Endothelial cell (in vitro differentiated cells): ENCODE data around the gene NTMT1. TPM values are rescaled to one million over a fixed set of nuclear protein-coding genes. Genes with fewer than 3 reads are reported as not detected.

Experiments used
- DNase-seq: peaks from one replicate; pipeline ENCODE4 v3.0.0; 2021; ENCODE audit warnings: low spot score
- H3K27ac Mint-ChIP-seq: one replicate; pipeline ENCODE4 v1.8.0; 2021; ENCODE audit warnings: mixed read lengths, inconsistent platforms; ENCODE audit not compliant: unreplicated experiment
- H3K27me3 Mint-ChIP-seq: one replicate; pipeline ENCODE4 v1.8.0; 2021; ENCODE audit warnings: mild to moderate bottlenecking, moderate library complexity, mixed read lengths, inconsistent platforms; ENCODE audit not compliant: unreplicated experiment
- H3K36me3 Mint-ChIP-seq: one replicate; pipeline ENCODE4 v1.8.0; 2021; ENCODE audit warnings: mild to moderate bottlenecking, low read depth, mixed read lengths, inconsistent platforms; ENCODE audit not compliant: unreplicated experiment
- H3K4me1 Mint-ChIP-seq: one replicate; pipeline ENCODE4 v1.8.0; 2021; ENCODE audit warnings: mild to moderate bottlenecking, mixed read lengths, inconsistent platforms; ENCODE audit not compliant: unreplicated experiment
- H3K4me3 Mint-ChIP-seq: one replicate; pipeline ENCODE4 v1.8.0; 2021; ENCODE audit warnings: mild to moderate bottlenecking, mixed read lengths, inconsistent platforms; ENCODE audit not compliant: unreplicated experiment
- H3K9me3 Mint-ChIP-seq: one replicate; pipeline ENCODE4 v1.8.0; 2021; ENCODE audit warnings: mixed read lengths, inconsistent platforms; ENCODE audit not compliant: unreplicated experiment
- CTCF ChIP-seq: fragments of 200-600 bp; sonication (generic); IDR thresholded peaks from one replicate; pipeline ENCODE4 v1.5.0; 2021; ENCODE audit warnings: antibody characterized with exemption; ENCODE audit not compliant: unreplicated experiment
- total RNA-seq: library from RNA; stranded (reverse); fragmentation: NEBNext Ultra II Directional; extraction: Animal tissue kit (Norgen Biotek cat#: 25700); gene quantifications from one replicate; pipeline ENCODE4 v1.2.1, GENCODE V29; 2021; ENCODE audit not compliant: unreplicated experiment

NTMT1 gene
- total RNA-seq, 1 donor from 2014 or later, result 16.7 TPM

GRCh38 chr9:129628709-129629108, 2.7 kb downstream of the NTMT1 start:
- Mint-ChIP-seq H3K4me1 (peaks cover 18% of the 10 kb centered on the region), H3K9me3 (no peaks in the 10 kb centered on the region), H3K27me3 (peaks cover 5% of the 10 kb centered on the region), H3K36me3 (no peaks in the 10 kb centered on the region), H3K27ac (no peak overlapping the region), H3K4me3 (no peak overlapping the region)
- DNase-seq, result no peak
- no peak for TF ChIP-seq CTCF

- no peak for DNase-seq
- peaks cover 5% of the 10 kb centered on the region for H3K27me3 Mint-ChIP-seq
- peaks cover 18% of the 10 kb centered on the region for H3K4me1 Mint-ChIP-seq
- TF ChIP-seq CTCF, result no peak
- H3K9me3 Mint-ChIP-seq, result no peaks in the 10 kb centered on the region
- peak overlapping the region; percentile 13 for H3K27ac Mint-ChIP-seq
- H3K4me3 Mint-ChIP-seq, result no peak overlapping the region
- H3K36me3 Mint-ChIP-seq, result no peaks in the 10 kb centered on the region
These were observed 3.4 kb downstream of the NTMT1 start for GRCh38 chr9:129629251-129629820.

- no peak overlapping the region for H3K27ac Mint-ChIP-seq
- no peak for TF ChIP-seq CTCF
- no peaks in the 10 kb centered on the region for H3K9me3 Mint-ChIP-seq
- no peak for DNase-seq
- peaks cover 18% of the 10 kb centered on the region for H3K4me1 Mint-ChIP-seq
- no peak overlapping the region for H3K4me3 Mint-ChIP-seq
- H3K36me3 Mint-ChIP-seq, result peaks cover 10% of the 10 kb centered on the region
- peaks cover 4% of the 10 kb centered on the region for H3K27me3 Mint-ChIP-seq
These were observed 5.2 kb downstream of the NTMT1 start for GRCh38 chr9:129630967-129631673.

GRCh38 chr9:129631674-129632129, 5.7 kb downstream of the NTMT1 start:
- Mint-ChIP-seq H3K27me3 (peaks cover 4% of the 10 kb centered on the region), H3K27ac (no peak overlapping the region), H3K36me3 (peaks cover 10% of the 10 kb centered on the region), H3K4me1 (peaks cover 16% of the 10 kb centered on the region), H3K9me3 (no peaks in the 10 kb centered on the region), H3K4me3 (peak overlapping the region; percentile 59)
- no peak for DNase-seq
- TF ChIP-seq CTCF, result no peak

DNA sequence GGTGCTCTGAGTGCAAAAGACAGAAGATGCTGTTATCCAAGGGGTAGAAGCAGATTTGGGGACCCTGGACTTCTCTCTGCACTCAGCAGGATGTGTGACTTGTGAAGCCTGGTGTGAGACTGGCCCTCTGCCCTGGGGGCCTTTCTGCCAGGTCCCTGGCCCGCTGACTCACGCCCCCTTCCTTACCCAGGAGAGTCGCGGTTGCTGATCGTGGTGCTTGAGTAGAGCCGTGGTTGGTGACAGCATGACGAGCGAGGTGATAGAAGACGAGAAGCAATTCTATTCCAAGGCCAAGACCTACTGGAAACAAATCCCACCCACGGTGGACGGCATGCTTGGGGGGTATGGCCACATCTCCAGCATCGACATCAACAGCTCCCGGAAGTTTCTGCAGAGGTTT, 6.5 kb downstream of the NTMT1 start:
- no peak for TF ChIP-seq CTCF
- Mint-ChIP-seq H3K4me3 (peak overlapping the region; percentile 59), H3K27ac (no peak overlapping the region), H3K4me1 (peaks cover 8% of the 10 kb centered on the region), H3K9me3 (no peaks in the 10 kb centered on the region), H3K36me3 (peaks cover 10% of the 10 kb centered on the region), H3K27me3 (peaks cover 4% of the 10 kb centered on the region)
- DNase-seq, result no peak
